Retinal pigment epithelial cell (primary cell): ENCODE results near the gene KATNB1.

ENCODE experiments used
- DNase-seq: peaks from one replicate; pipeline ENCODE4 v3.0.0-alpha.2; 2010; ENCODE audit warnings: low read depth
- H3K4me3 ChIP-seq: 2 replicates; pipeline ENCODE4 v1.5.1; 2011; ENCODE audit warnings: mild to moderate bottlenecking, low read length, control low read depth, moderate library complexity
- TF ChIP-seq, protein P1 (sequence below): conservative IDR thresholded peaks from 2 replicates; pipeline ENCODE4 v1.5.1; 2011; ENCODE audit warnings: low read depth, low read length, control low read depth, inconsistent platforms

The KATNB1 gene

DNA sequence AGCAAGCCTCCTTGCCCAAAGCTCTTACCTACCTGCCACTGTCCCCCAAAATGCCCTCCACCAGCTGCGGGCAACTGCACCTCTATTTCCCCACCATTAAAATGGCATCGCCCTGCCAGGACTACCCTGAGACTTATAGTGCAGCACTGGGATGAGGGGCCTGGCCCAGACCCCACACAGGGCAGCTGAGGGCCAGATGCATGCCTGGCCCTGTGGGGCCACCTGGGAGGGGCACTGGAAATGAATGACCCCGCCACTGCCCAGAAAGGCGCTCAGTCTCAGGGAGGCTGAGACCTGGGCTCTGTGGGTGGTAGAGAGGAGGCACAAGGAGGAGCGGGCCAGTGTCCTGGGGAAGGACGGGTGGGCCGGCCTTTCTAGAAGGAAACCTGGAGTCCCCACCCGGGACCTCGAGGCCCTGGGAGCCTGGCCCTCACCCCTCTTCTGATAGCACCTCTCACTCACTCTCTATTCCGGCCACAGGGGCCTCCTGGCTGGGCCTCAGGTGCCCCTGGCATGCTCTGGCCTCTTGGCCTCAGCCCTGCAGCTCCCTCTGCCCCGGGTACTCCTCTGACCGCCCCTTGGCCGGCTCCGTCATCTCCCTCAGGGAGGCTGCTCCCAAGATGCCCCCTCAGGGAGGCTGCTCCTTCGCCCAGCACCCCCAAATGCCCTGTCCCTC is 26.9 kb downstream of the KATNB1 start:
- TF ChIP-seq, protein P1, sequence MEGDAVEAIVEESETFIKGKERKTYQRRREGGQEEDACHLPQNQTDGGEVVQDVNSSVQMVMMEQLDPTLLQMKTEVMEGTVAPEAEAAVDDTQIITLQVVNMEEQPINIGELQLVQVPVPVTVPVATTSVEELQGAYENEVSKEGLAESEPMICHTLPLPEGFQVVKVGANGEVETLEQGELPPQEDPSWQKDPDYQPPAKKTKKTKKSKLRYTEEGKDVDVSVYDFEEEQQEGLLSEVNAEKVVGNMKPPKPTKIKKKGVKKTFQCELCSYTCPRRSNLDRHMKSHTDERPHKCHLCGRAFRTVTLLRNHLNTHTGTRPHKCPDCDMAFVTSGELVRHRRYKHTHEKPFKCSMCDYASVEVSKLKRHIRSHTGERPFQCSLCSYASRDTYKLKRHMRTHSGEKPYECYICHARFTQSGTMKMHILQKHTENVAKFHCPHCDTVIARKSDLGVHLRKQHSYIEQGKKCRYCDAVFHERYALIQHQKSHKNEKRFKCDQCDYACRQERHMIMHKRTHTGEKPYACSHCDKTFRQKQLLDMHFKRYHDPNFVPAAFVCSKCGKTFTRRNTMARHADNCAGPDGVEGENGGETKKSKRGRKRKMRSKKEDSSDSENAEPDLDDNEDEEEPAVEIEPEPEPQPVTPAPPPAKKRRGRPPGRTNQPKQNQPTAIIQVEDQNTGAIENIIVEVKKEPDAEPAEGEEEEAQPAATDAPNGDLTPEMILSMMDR = no peak
- DNase-seq = no peak
- no peak overlapping the region for H3K4me3 ChIP-seq

DNA sequence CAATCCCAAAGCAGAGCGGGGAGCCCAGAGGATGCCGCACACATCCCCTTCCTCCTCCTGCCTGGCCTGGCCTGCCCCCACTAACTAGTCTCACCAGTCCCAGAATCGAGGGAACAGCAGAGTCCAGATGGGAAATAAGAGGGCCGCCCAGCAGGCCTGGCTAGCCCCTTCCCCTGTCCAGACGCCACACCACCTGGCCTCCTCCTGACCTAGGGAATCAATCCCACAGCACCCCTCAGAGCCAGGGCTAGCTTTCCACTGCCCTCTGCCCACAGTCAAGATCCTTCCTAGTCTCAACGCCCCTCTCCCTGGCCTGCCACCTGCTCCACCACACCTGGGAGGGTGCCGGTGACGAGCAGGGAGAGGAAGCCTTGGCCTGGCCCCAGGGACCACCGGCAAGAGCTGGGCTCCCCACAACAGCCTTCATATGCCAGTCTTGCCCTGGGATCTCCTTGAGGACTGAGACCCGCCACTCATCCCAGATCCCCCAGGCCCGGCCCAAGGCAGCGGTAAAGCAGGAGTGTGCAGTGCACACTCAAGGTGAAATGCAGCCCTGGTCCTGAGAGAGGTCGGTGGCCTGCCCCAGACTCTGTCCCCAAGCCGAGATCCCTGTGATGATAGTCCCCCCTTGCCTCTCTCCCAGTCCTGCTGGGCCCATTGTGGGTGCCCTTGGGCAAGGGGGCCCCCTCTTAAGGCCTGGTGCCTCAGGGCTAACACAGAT is 27.9 kb downstream of the KATNB1 start:
- DNase-seq = no peak
- TF ChIP-seq, protein P1 = no peak
- no peak overlapping the region for H3K4me3 ChIP-seq

DNA sequence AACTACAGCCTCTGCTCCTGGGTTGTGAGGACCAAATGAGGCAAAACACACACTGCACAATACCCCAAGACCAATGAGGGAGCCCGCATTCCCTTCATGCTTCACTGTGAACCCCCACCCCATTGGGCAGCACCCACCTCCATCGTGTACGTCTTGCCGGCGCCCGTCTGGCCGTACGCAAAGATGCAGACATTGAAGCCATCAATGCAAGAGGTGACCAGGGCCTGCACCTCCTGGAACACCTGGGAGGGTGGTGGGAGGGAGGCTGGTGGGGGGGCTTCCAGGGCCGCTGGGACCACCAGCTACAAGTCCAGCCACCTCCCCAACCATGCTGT is 28.4 kb downstream of the KATNB1 start:
- no peak for DNase-seq
- TF ChIP-seq, protein P1 = no peak
- H3K4me3 ChIP-seq = no peak overlapping the region

DNA sequence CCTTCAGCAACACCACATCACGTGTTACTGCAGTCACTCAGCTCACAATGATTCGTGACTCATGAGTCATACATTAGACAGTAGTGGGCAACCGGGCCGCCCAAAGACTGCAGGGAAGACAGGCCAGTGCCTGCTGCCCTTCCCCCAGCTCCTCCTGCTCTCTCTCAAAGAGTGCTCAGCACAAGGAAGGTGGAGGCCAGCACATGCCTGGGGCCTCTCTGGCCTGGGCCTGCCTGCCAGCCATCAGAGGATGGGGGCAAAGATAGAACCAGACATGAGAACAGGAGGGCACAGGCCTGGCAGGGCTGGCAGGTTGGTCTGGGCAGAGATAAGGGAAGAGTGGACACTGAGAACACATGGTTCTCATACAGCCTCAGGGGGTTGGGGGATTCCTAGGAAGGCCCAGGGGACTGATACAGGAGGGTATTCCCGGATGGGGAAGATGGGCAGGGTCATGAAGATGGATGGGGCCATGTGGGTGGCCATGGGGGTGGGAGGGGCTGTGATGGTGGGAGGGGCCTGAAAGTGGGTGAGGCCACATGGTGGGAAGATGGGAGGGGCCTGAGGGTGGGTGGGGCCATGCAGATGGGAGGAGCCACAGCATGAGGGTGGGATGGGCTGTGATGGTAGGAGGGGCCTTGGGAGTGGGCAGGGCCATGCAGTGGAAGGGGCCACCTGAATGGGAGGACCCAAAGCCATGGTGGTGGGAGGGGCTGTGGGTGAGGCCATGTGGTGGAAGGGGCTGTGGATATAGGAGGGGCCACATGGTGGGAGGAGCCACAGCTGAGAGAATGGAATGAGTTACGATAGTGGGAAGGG is 29.0 kb downstream of the KATNB1 start:
- no peak overlapping the region for H3K4me3 ChIP-seq
- TF ChIP-seq, protein P1 = no peak
- peak; percentile 72 for DNase-seq

DNA sequence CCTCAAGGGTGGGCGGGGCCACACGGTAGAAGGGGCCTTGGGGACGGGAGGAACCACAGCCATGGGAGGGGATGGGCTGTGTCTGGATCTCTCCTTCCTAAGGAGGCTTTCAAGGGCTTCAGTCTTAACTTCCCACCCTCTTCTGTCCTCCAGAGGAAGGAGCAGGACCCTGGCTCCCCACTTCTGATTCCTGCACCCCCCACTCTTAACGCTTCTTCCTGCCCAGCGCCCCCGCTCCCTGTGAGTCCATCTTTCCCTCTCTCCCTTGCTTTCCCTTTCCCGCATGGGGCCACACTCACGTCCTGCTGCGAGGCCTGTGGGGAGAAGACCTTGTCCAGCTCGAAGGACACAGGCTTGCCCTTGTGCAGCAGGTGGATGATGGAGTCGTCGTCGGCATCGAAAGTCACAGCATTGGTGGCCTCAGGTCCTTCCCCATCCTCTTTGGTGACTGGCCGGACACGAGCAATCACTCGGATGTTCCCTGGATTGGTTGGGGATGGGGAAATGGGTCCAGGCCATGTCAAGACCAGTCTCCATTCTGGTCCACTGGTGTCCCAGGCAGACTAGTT is 29.7 kb downstream of the KATNB1 start:
- H3K4me3 ChIP-seq = no peak overlapping the region
- DNase-seq = no peak
- TF ChIP-seq, protein P1 = no peak

DNA sequence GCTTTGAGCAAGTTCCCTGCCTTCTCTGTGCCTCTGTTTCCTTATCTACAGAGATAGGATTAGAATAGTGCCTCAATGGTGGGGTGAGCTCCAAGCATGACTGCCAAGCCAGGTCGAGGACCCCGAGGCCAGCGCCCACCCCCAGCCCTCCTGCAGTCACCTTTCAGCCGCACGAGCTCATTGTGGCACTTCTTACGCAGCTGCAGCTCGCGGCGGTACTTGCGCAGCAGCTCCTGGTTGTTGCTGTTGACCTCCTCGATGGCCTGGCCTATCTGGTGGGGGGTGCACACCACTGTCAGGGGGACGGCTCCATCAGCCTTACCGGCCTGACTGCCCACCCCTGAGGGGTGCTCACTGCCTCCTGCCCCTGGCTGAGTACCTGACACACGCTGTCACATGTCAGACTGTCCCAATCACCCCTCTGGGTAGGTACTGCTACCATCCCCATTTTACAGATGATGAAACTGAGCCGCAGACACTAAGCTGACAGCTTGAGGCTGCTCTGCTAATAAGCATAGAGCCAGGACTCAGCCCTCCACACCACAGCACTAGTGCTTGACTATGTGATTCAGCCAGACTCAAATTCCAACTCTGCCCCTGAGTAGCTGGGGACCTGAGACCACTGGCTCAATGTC is 31.3 kb downstream of the KATNB1 start:
- DNase-seq = no peak
- no peak overlapping the region for H3K4me3 ChIP-seq
- TF ChIP-seq, protein P1 = no peak
